ENCODE measurements around the gene CAMK2N1. TPM values are rescaled to one million over a fixed set of nuclear protein-coding genes. Genes with fewer than 3 reads are reported as not detected.
"Not testable (repeated sequence)": the region's sequence is repeated elsewhere in the genome, so short reads cannot be mapped to it uniquely, and the experiment has no call there.

The CAMK2N1 gene
- total RNA-seq, 2 experiments from 2014 or later, result 0.57 to 0.69 TPM

DNA sequence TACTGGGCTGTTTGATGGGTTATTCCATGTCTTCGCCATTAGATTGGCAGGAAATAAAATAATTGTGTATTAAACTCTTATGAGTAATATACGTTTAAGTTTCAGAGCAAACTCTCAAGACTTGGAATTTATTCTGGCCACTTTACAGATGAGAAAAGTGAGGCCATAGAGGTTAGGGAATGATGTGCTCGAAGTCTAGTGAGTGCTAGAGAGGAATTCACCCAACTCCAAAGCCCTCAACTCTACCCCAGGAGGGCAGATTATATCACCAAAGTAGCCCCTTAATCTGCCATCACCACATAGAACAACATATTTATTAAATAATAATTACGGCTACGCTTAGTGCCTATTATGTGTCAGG is 22.4 kb upstream of the CAMK2N1 start:
- peak overlapping the region; percentile 91 for H3K4me3 Mint-ChIP-seq
- peaks cover 3% of the 10 kb centered on the region for H3K27me3 Mint-ChIP-seq (ENCODE audit: low read depth)
- H3K4me1 Mint-ChIP-seq (ENCODE audit: low read depth), result peaks cover 20% of the 10 kb centered on the region
- DNase-seq, result no peak
- intact Hi-C loops (cut with micrococcal nuclease), result loop anchor here (1.0 kb wide), 1 partner anchor 125 kb away; the partner anchor contains the start of gene PINK1
- peak overlapping the region; percentile 83 for H3K27ac Mint-ChIP-seq
- CTCF ChIA-PET, result interaction anchor here (0.8 to 1.1 kb wide), 2 partner anchors 14 to 296 kb away, joined by 4 to 7 read pairs; no protein-coding TSS in a partner anchor
- no peaks in the 10 kb centered on the region for H3K9me3 Mint-ChIP-seq
- peaks cover 3% of the 10 kb centered on the region for H3K36me3 Mint-ChIP-seq (ENCODE audit: low read depth)

DNA sequence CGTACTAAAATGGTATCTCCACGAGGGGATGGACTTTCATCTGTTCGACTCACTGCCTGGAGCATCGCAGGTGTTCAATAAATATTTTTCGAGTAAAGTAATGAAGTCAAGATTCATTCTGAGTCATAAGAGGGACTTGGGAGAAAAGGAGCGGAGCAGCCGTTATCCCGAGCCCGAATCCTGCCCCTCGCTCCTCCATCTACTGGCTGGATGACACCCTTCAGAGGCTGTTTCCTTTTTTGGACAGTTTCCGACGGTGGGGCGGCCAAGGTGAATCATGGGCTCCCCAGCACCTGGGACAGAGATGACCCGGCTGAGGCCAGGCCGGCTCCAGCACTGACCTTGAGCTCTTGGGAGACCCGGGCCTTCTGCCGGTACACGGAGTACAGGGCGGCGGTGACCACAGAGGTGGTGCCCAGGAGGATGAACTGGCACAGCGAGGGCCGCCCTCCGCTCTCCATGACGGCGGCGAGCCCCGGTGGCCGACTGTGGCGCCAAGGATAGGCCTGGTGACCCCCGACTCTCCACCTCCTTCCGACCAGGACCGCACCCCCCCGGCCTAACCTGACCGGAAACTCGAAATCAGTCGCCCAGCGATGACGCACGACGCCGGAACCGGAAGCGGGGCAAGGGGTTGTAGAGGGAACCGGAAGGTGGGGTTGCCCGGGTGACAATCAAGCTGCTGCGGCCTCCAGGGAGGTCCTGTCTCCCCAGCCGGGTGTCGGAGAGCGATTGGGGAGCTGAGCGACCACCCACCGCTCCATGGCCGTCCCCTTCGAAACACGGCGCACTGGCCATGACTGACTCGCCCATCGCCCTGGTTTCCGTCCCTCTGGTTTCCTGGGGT is 21.8 kb upstream of the CAMK2N1 start, which contains the start of gene MUL1:
Gene MUL1 (minus strand): TSS at position 588 of the 847 bp plus-strand sequence. CDS start 127 bp downstream, at position 461.
- CTCF ChIA-PET, result interaction anchor here (0.8 to 1.1 kb wide), 3 partner anchors 13 to 295 kb away, joined by 3 to 7 read pairs (median 4); no protein-coding TSS in a partner anchor
- Mint-ChIP-seq H3K9me3 (no peaks in the 10 kb centered on the region), H3K27ac (peak within 1 kb of the TSS; percentile 83), H3K4me3 (peak within 1 kb of the TSS; percentile 91), H3K27me3 (ENCODE audit: low read depth) (peaks cover under 1% of the 10 kb centered on the region), H3K36me3 (ENCODE audit: low read depth) (peaks cover 3% of the 10 kb centered on the region), H3K4me1 (ENCODE audit: low read depth) (peaks cover 21% of the 10 kb centered on the region)
- DNase-seq, result peak; percentile 97
- intact Hi-C loops (cut with micrococcal nuclease), result loop anchor here (1.0 kb wide), 2 partner anchors 11 to 126 kb away; partner anchors contain the start of gene PINK1

DNA sequence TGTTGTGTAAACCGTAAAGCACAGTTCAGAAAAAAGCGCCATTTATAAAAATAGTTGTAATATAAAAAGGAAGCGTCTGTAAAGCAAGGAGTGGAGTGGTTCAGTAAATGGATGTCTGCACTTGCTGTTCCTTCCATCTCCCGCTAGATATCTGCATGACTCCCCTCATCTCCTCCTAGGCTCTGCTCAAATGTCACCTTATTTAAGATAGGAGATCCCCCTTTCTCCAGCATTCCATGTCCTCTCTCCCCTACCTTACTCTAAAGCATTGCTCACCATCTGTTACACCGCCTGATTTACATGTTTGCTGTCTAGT is 21.2 kb upstream of the CAMK2N1 start:
- Mint-ChIP-seq H3K27ac (peak overlapping the region; percentile 83), H3K27me3 (ENCODE audit: low read depth) (no peaks in the 10 kb centered on the region), H3K9me3 (no peaks in the 10 kb centered on the region), H3K4me1 (ENCODE audit: low read depth) (peaks cover 21% of the 10 kb centered on the region), H3K36me3 (ENCODE audit: low read depth) (peaks cover 3% of the 10 kb centered on the region), H3K4me3 (peak overlapping the region; percentile 91)
- intact Hi-C loops (cut with micrococcal nuclease), result loop anchor here (1.0 kb wide), 1 partner anchor 11 kb away; no protein-coding TSS in a partner anchor
- CTCF ChIA-PET, result interaction anchor here (0.6 to 1.0 kb wide), 2 partner anchors 114 to 294 kb away, joined by 3 to 4 read pairs; no protein-coding TSS in a partner anchor
- DNase-seq, result no peak

DNA sequence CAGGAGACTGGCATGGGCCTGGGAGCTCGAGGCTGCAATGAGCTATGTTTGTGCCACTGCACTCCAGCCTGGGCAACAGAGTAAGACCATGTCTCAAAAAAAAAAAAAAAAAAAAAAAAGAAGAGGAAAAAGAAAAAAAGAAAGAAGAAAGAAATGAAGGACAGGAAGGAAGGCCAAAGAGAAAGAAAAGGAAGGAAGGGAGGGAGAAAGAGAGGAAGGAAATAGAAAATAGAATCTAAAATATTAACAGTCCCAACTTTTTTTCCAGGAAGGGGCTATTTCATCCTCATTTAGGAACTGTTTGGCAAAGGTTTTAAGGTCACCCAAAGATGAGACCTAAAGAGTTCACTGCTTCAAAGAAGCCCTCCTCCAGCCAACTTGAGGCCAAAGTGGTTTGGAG is 19.5 kb upstream of the CAMK2N1 start:
- Mint-ChIP-seq H3K27ac (no peak overlapping the region), H3K4me3 (no peak overlapping the region)

DNA sequence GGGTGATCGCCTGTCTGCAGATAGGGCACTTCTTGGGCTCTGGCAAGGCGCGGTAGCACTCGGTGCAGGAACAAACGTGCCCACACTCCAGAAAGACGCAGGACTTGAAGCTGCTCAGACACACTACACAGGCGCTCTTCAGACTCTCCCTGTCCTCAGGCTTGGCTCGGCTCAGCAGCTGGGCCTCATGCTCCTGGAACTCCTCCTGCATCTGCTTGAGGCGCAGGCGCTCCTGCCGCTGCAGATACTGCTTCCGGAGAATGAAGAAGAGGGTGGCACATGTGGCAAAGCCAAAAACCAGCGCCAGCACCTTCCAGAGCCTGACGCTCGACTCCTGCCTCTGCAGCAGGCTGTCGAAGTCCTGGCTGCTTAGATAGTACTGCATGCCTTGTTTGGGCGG is 14.7 kb upstream of the CAMK2N1 start:
- Mint-ChIP-seq H3K36me3 (ENCODE audit: low read depth) (peaks cover 17% of the 10 kb centered on the region), H3K4me1 (ENCODE audit: low read depth) (peaks cover 16% of the 10 kb centered on the region), H3K4me3 (no peak overlapping the region), H3K27me3 (ENCODE audit: low read depth) (no peaks in the 10 kb centered on the region), H3K9me3 (no peaks in the 10 kb centered on the region), H3K27ac (no peak overlapping the region)
- intact Hi-C loops (cut with micrococcal nuclease), result no loop called here
- DNase-seq, result no peak
- CTCF ChIA-PET, result no interaction called here

More for the DNA sequence above, 19.5 kb upstream of the CAMK2N1 start:
- intact Hi-C loops (cut with micrococcal nuclease), result no loop called here
- no peak for DNase-seq
- Mint-ChIP-seq H3K27me3 (ENCODE audit: low read depth) (no peaks in the 10 kb centered on the region), H3K9me3 (no peaks in the 10 kb centered on the region), H3K4me1 (ENCODE audit: low read depth) (peaks cover 21% of the 10 kb centered on the region), H3K36me3 (ENCODE audit: low read depth) (peaks cover 9% of the 10 kb centered on the region)
- CTCF ChIA-PET, result no interaction called here

DNA sequence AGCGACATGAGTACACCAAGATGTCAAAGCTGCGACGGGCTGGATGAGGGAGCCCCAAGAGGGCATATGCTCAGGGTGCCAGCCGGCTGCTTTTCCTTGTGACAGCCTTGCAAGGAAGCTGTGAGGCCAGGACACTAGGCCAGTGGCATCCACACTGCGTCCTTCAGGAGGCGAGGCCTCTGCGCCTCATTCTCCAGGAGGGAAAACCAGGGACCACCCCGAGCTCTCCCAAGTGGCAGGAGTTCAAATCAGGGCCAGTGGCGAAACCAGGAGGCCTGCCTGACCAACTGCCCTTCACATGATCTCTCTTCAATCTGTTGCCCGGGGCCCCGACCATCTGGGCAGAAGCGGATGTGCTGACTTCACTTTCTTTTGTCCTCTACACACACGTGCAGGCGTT is 13.7 kb upstream of the CAMK2N1 start:
- Mint-ChIP-seq H3K27me3 (ENCODE audit: low read depth) (no peaks in the 10 kb centered on the region), H3K4me1 (ENCODE audit: low read depth) (peaks cover 9% of the 10 kb centered on the region), H3K9me3 (no peaks in the 10 kb centered on the region), H3K36me3 (ENCODE audit: low read depth) (peaks cover 16% of the 10 kb centered on the region), H3K27ac (no peak overlapping the region), H3K4me3 (no peak overlapping the region)
- DNase-seq, result no peak
- intact Hi-C loops (cut with micrococcal nuclease), result no loop called here
- CTCF ChIA-PET, result interaction anchor here (0.6 kb wide), 1 partner anchor 25 kb away, joined by 4 read pairs; no protein-coding TSS in a partner anchor

DNA sequence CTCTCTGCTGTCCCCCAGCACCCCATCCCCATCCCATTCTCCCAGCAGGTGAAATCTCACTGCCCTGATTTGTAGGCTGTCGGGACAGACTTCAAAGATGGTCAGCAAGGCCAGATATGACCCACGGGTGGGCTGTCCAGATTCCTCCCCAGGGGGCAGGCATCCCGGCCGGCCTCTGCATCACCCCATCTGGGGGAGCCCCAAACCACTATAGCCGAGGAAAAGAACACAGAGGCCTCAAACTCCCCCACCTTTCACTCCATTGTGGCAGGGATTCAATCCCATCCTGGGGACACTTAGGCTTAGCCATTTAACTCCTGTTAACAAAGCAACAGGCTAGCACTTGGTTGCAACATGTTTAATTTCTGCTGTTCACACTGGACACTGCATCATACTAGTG is 13.1 kb upstream of the CAMK2N1 start:
- Mint-ChIP-seq H3K36me3 (ENCODE audit: low read depth) (peaks cover 16% of the 10 kb centered on the region), H3K4me3 (no peak overlapping the region), H3K27me3 (ENCODE audit: low read depth) (no peaks in the 10 kb centered on the region), H3K9me3 (no peaks in the 10 kb centered on the region), H3K4me1 (ENCODE audit: low read depth) (peaks cover 6% of the 10 kb centered on the region), H3K27ac (no peak overlapping the region)
- no peak for DNase-seq
- CTCF ChIA-PET, result no interaction called here
- intact Hi-C loops (cut with micrococcal nuclease), result no loop called here

DNA sequence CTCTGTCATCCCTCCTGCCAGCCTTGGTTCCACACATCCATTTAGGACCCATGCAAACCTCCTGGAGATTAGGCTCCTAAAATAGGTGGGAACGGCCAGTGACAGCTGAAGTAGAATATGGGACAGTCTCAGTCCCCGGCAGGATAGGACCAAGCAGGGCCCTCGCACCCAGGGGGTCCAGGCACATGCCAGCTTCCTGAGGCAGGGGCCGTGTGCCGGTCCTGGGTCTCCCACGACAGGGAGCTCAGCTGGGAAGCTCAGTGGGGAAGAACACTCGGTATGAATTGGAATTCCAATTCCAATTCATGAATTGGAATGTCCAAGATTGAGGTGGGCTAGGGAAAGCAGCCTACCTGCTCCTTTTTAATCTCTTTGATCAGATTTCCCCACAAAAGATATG is 12.1 kb upstream of the CAMK2N1 start:
- DNase-seq, result no peak
- Mint-ChIP-seq H3K27ac (no peak overlapping the region), H3K4me1 (ENCODE audit: low read depth) (peaks cover 2% of the 10 kb centered on the region), H3K36me3 (ENCODE audit: low read depth) (peaks cover 16% of the 10 kb centered on the region), H3K27me3 (ENCODE audit: low read depth) (no peaks in the 10 kb centered on the region), H3K4me3 (no peak overlapping the region), H3K9me3 (no peaks in the 10 kb centered on the region)
- intact Hi-C loops (cut with micrococcal nuclease), result no loop called here
- CTCF ChIA-PET, result no interaction called here

DNA sequence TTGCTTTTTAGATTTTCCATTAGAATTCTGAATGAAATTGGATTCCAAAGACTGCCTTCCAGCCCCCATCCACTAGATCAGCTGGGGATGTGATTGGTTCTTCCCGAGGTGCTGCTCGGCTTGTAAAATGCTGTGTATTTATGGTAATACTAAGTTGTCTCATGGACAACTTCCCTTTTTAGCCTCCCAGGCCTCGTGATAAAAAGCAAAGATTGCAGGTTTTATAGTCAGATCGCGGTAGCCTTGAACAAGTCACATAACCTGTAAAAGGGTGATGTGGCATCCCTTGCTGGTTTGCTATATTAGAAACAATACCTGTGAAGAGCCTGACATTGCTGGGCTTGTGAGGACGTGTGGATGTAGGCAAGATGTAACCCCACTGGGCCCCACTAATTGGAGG is 11.5 kb upstream of the CAMK2N1 start:
- Mint-ChIP-seq H3K4me1 (ENCODE audit: low read depth) (peaks cover 2% of the 10 kb centered on the region), H3K27me3 (ENCODE audit: low read depth) (no peaks in the 10 kb centered on the region), H3K4me3 (no peak overlapping the region), H3K36me3 (ENCODE audit: low read depth) (peaks cover 16% of the 10 kb centered on the region), H3K9me3 (no peaks in the 10 kb centered on the region), H3K27ac (no peak overlapping the region)
- intact Hi-C loops (cut with micrococcal nuclease), result loop anchor here (2.0 kb wide), 2 partner anchors 71 to 395 kb away; no protein-coding TSS in a partner anchor
- DNase-seq, result no peak
- CTCF ChIA-PET, result interaction anchor here (7.8 kb wide), 1 partner anchor 283 kb away, joined by 98 read pairs; no protein-coding TSS in a partner anchor

DNA sequence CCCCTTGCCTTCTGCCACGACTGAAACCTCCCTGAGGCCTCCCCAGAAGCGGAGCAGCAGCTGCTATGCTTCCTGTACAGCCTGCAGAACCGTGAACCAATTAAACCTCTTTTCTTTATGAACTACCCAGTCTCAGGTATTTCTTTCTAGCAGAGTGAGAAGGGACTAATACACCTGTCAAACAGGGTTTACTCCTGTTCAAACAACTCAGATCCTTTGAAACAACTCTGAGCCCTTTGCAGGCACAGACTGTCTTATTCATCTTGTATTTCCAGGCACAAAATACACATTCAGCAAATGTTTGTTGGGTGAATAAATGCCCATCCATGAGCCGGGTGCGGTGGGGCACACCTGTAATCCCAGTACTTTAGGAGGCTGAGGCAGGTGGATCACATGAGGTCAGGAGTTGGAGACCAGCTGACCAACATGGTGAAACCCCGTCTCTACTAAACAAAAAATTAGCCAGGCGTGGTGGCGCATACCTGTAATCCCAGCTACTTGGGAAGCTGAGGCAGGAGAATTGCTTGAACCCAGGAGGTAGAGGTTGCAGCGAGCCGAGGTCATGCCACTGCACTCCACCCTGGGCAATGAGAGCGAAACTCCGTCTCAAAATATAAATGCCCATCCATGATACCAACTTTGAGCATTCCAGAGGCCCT is 10.8 kb upstream of the CAMK2N1 start:
- H3K27me3 Mint-ChIP-seq (ENCODE audit: low read depth); H3K9me3 Mint-ChIP-seq; H3K4me1 Mint-ChIP-seq (ENCODE audit: low read depth); DNase-seq; H3K4me3 Mint-ChIP-seq: not testable (repeated sequence)
- H3K36me3 Mint-ChIP-seq (ENCODE audit: low read depth), result peaks cover 16% of the 10 kb centered on the region
- H3K27ac Mint-ChIP-seq, result peak overlapping the region; percentile 28
- CTCF ChIA-PET, result interaction anchor here (7.8 kb wide), 1 partner anchor 282 kb away, joined by 98 read pairs; no protein-coding TSS in a partner anchor
- intact Hi-C loops (cut with micrococcal nuclease), result loop anchor here (1.0 to 2.0 kb wide), 3 partner anchors 10 to 394 kb away; no protein-coding TSS in a partner anchor

DNA sequence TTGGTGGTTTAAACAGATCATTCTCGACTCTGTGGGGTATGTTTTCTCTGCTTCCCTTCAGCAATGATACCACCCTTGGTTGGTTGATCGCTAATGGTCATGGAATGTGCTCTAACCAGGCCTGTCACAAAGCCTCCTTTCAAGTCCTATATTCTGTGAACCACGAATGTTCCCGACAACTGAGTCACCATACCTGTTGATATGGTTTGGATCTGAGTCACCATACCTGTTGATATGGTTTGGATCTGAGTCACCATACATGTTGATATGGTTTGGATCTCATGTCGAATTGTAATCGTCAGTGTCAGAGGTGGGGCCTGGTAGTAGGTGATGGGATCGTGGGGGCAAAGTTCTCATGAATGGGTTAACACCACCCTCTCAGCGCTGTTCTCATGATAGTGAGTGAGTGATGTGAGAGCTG is 10.2 kb upstream of the CAMK2N1 start:
- H3K36me3 Mint-ChIP-seq (ENCODE audit: low read depth), result peaks cover 15% of the 10 kb centered on the region
- peak overlapping the region; percentile 47 for H3K27ac Mint-ChIP-seq
- CTCF ChIA-PET, result interaction anchor here (1.0 to 7.8 kb wide), 3 partner anchors 119 to 282 kb away, joined by 3 to 98 read pairs (median 19); no protein-coding TSS in a partner anchor
- peak; percentile 76 for DNase-seq
- H3K4me3 Mint-ChIP-seq, result no peak overlapping the region
- H3K9me3 Mint-ChIP-seq, result no peaks in the 10 kb centered on the region
- no peaks in the 10 kb centered on the region for H3K27me3 Mint-ChIP-seq (ENCODE audit: low read depth)
- H3K4me1 Mint-ChIP-seq (ENCODE audit: low read depth), result peaks cover 2% of the 10 kb centered on the region
- intact Hi-C loops (cut with micrococcal nuclease), result loop anchor here (1.0 to 2.0 kb wide), 3 partner anchors 11 to 393 kb away; no protein-coding TSS in a partner anchor

DNA sequence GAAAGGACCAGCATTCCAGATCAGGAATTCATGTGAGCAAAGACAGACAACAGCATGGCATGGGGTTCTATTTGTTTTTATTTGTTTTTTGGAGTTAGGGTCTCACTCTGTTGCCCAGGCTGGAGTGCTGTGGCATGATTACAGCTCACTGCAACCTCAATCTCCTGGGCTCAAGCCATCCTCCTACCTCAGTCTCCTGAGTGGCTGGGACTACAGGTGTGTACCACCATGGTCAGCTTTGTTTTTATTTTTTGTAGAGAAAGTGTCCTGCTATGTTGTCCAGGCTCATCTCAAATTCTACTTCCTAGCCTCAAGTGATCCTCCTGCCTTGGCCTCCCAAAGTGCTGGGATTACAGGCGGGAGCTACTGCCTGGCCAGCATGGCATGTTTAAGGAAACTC is 9.7 kb upstream of the CAMK2N1 start:
- H3K27ac Mint-ChIP-seq, result peak overlapping the region; percentile 47
- CTCF ChIA-PET, result interaction anchor here (0.6 to 7.8 kb wide), 6 partner anchors 61 to 300 kb away, joined by 3 to 98 read pairs (median 4); no protein-coding TSS in a partner anchor
- H3K36me3 Mint-ChIP-seq (ENCODE audit: low read depth), result peaks cover 12% of the 10 kb centered on the region
- H3K9me3 Mint-ChIP-seq, result no peaks in the 10 kb centered on the region
- no peak overlapping the region for H3K4me3 Mint-ChIP-seq
- peaks cover 2% of the 10 kb centered on the region for H3K4me1 Mint-ChIP-seq (ENCODE audit: low read depth)
- no peaks in the 10 kb centered on the region for H3K27me3 Mint-ChIP-seq (ENCODE audit: low read depth)
- no peak for DNase-seq
- intact Hi-C loops (cut with micrococcal nuclease), result loop anchor here (1.0 to 2.0 kb wide), 5 partner anchors 12 to 393 kb away; no protein-coding TSS in a partner anchor
